ENCODE data around the gene SYT5. TPM values are rescaled to one million over a fixed set of nuclear protein-coding genes. Genes with fewer than 3 reads are reported as not detected.

The SYT5 gene
- total and polyA plus RNA-seq, 2 of the 13 experiments (the other 11 are each of a cell fraction or from before 2014, with no cell fraction given) = not detected

GRCh38 chr19:55206664-55207500 is 26.8 kb upstream of the SYT5 start (continued):
- TF ChIP-seq ZFP41 (CRISPR knock-in tag; IDR thresholded peaks at IDR 0.05; ENCODE audit: borderline replicate concordance) = no peak
- TF ChIP-seq ZNF34 (CRISPR knock-in tag; IDR thresholded peaks at IDR 0.05; ENCODE audit: borderline replicate concordance) = no peak
- no peak for TF ChIP-seq PAX8 (CRISPR knock-in tag; IDR thresholded peaks at IDR 0.05; ENCODE audit: borderline replicate concordance)
- TF ChIP-seq ZFX (CRISPR knock-in tag; IDR thresholded peaks at IDR 0.05; ENCODE audit: low read depth) = peak; percentile 92
- TF ChIP-seq ZNF569 (CRISPR knock-in tag; IDR thresholded peaks at IDR 0.05; ENCODE audit: borderline replicate concordance) = no peak
- no peak for TF ChIP-seq TIGD3 (CRISPR knock-in tag; IDR thresholded peaks at IDR 0.05; ENCODE audit: borderline replicate concordance)
- TF ChIP-seq DMAP1 (CRISPR knock-in tag; IDR thresholded peaks at IDR 0.05) = peak; percentile 65
- TF ChIP-seq RFX3 (CRISPR knock-in tag; IDR thresholded peaks at IDR 0.05) = no peak
- no peak for TF ChIP-seq ZNF773 (CRISPR knock-in tag; IDR thresholded peaks at IDR 0.05; ENCODE audit: borderline replicate concordance)
- TF ChIP-seq PREB (CRISPR knock-in tag; IDR thresholded peaks at IDR 0.05) = no peak
- TF ChIP-seq ZNF549 (CRISPR knock-in tag; IDR thresholded peaks at IDR 0.05) = no peak
- TF ChIP-seq TSC22D2 (CRISPR knock-in tag; IDR thresholded peaks at IDR 0.05; ENCODE audit: borderline replicate concordance) = no peak; the same call in 1 of the 2 replicates
- TF ChIP-seq ZNF3 (CRISPR knock-in tag; IDR thresholded peaks at IDR 0.05) = no peak
- TF ChIP-seq ZNF775 (CRISPR knock-in tag; IDR thresholded peaks at IDR 0.05; ENCODE audit: borderline replicate concordance) = no peak; the same call in 1 of the 2 replicates
- peak; percentile 47; the same call in 1 of the 2 replicates for TF ChIP-seq ZNF564 (CRISPR knock-in tag; IDR thresholded peaks at IDR 0.05)
- no peak for TF ChIP-seq CENPT (CRISPR knock-in tag; IDR thresholded peaks at IDR 0.05; ENCODE audit: low read depth)
- no peak for TF ChIP-seq SCMH1 (CRISPR knock-in tag; IDR thresholded peaks at IDR 0.05; ENCODE audit: borderline replicate concordance)
- TF ChIP-seq ZNF460 (CRISPR knock-in tag; IDR thresholded peaks at IDR 0.05; ENCODE audit: borderline replicate concordance) = no peak
- no peak for TF ChIP-seq PAWR (CRISPR knock-in tag; IDR thresholded peaks at IDR 0.05; ENCODE audit: borderline replicate concordance)
- TF ChIP-seq ZNF550 (CRISPR knock-in tag; IDR thresholded peaks at IDR 0.05; ENCODE audit: borderline replicate concordance) = no peak
- TF ChIP-seq EED (CRISPR knock-in tag; IDR thresholded peaks at IDR 0.05) = no peak
